Activated T-cell treated with anti-CD3 and anti-CD28 coated beads, Interleukin-2, amount 50 U/mL, for 4 hours (primary cell): Measurements from ENCODE around the gene SOX13. TPM values are rescaled to one million over a fixed set of nuclear protein-coding genes. Genes with fewer than 3 reads are reported as not detected.

Source experiments
- ATAC-seq, 2 donors: fragments of 200-7000 bp; cut with Tn5 transposase; one replicate each; pipeline ENCODE4 v1.10.0; 2021
- DNase-seq: peaks from one replicate; pipeline ENCODE4 v3.0.0-alpha.2; 2020
- H3K27me3 Mint-ChIP-seq: one replicate; pipeline ENCODE4 v1.8.0; 2021; ENCODE audit warnings: low read depth, mixed read lengths
- H3K36me3 Mint-ChIP-seq: one replicate; pipeline ENCODE4 v1.8.0; 2022; ENCODE audit warnings: mixed read lengths; ENCODE audit not compliant: insufficient read depth
- H3K4me1 Mint-ChIP-seq: one replicate; pipeline ENCODE4 v1.8.0; 2021; ENCODE audit warnings: low read depth, mixed read lengths
- H3K4me3 Mint-ChIP-seq: one replicate; pipeline ENCODE4 v1.8.0; 2021; ENCODE audit warnings: mild to moderate bottlenecking, moderate library complexity, mixed read lengths
- H3K9me3 Mint-ChIP-seq: one replicate; pipeline ENCODE4 v1.8.0; 2021; ENCODE audit warnings: mixed read lengths
- total RNA-seq, 3 donors: library from RNA; stranded (reverse); gene quantifications; one replicate each; pipeline ENCODE4 v1.2.1, GENCODE V29; 2021

Gene SOX13
- total RNA-seq, 3 donors from 2014 or later = 0.33 to 1.4 (median 1.0) TPM

- no peaks in the 10 kb centered on the region for H3K36me3 Mint-ChIP-seq
- H3K4me1 Mint-ChIP-seq = no peaks in the 10 kb centered on the region
- H3K27me3 Mint-ChIP-seq = peaks cover 7% of the 10 kb centered on the region
- peaks cover 27% of the 10 kb centered on the region for H3K9me3 Mint-ChIP-seq
- ATAC-seq (no peak), DNase-seq (no peak)
- no peak overlapping the region for H3K4me3 Mint-ChIP-seq
Observed at GRCh38 chr1:204169858-204170257, 96.9 kb downstream of the SOX13 start.

- no peak overlapping the region for H3K4me3 Mint-ChIP-seq
- peaks cover 27% of the 10 kb centered on the region for H3K9me3 Mint-ChIP-seq
- H3K36me3 Mint-ChIP-seq = no peaks in the 10 kb centered on the region
- no peaks in the 10 kb centered on the region for H3K4me1 Mint-ChIP-seq
- ATAC-seq = no peak
- peaks cover 6% of the 10 kb centered on the region for H3K27me3 Mint-ChIP-seq
- DNase-seq = no peak
Observed at GRCh38 chr1:204170494-204171155, 97.7 kb downstream of the SOX13 start.

GRCh38 chr1:204171751-204172178 lies 98.8 kb downstream of the SOX13 start:
- ATAC-seq (no peak), DNase-seq (no peak)
- Mint-ChIP-seq H3K4me3 (no peak overlapping the region), H3K36me3 (no peaks in the 10 kb centered on the region), H3K9me3 (peaks cover 27% of the 10 kb centered on the region), H3K27me3 (peaks cover 4% of the 10 kb centered on the region), H3K4me1 (no peaks in the 10 kb centered on the region)

GRCh38 chr1:204172404-204173029 lies 99.6 kb downstream of the SOX13 start:
- no peaks in the 10 kb centered on the region for H3K36me3 Mint-ChIP-seq
- no peak overlapping the region for H3K4me3 Mint-ChIP-seq
- ATAC-seq (no peak), DNase-seq (no peak)
- peaks cover 24% of the 10 kb centered on the region for H3K9me3 Mint-ChIP-seq
- H3K4me1 Mint-ChIP-seq = no peaks in the 10 kb centered on the region
- H3K27me3 Mint-ChIP-seq = peaks cover 4% of the 10 kb centered on the region

GRCh38 chr1:204174958-204175357 lies 102.0 kb downstream of the SOX13 start:
- DNase-seq = no peak
- ATAC-seq = no peak
- Mint-ChIP-seq H3K27me3 (peaks cover 4% of the 10 kb centered on the region), H3K4me1 (no peaks in the 10 kb centered on the region), H3K9me3 (peaks cover 12% of the 10 kb centered on the region), H3K36me3 (no peaks in the 10 kb centered on the region), H3K4me3 (no peak overlapping the region)

- H3K9me3 Mint-ChIP-seq = peaks cover 7% of the 10 kb centered on the region
- no peak overlapping the region for H3K4me3 Mint-ChIP-seq
- H3K36me3 Mint-ChIP-seq = no peaks in the 10 kb centered on the region
- ATAC-seq (no peak), DNase-seq (no peak)
- H3K27me3 Mint-ChIP-seq = peaks cover 4% of the 10 kb centered on the region
- no peaks in the 10 kb centered on the region for H3K4me1 Mint-ChIP-seq
Observed at GRCh38 chr1:204176049-204176448, 103.1 kb downstream of the SOX13 start.

- H3K4me3 Mint-ChIP-seq = no peak overlapping the region
- peaks cover 4% of the 10 kb centered on the region for H3K9me3 Mint-ChIP-seq
- H3K4me1 Mint-ChIP-seq = no peaks in the 10 kb centered on the region
- no peaks in the 10 kb centered on the region for H3K36me3 Mint-ChIP-seq
- no peak for DNase-seq
- peaks cover 4% of the 10 kb centered on the region for H3K27me3 Mint-ChIP-seq
- no peak for ATAC-seq
Observed at GRCh38 chr1:204177133-204177532, 104.2 kb downstream of the SOX13 start.

Other genes starting within 250 kb of the SOX13 start
- gene SNRPE, start 211.5 kb upstream of the SOX13 start, total RNA-seq = 100 to 1,000 TPM; 377 to 427 (median 395) TPM
- 1 to 10 TPM in 1 of 3 donors, under 1 TPM in 2; 0.79 to 1.2 (median 0.99) TPM for gene ETNK2, start 78.9 kb downstream of the SOX13 start, total RNA-seq
- not detected for gene REN, start 93.2 kb downstream of the SOX13 start, total RNA-seq
- not detected for gene KISS1, start 123.4 kb downstream of the SOX13 start, total RNA-seq
- not detected for gene GOLT1A, start 140.9 kb downstream of the SOX13 start, total RNA-seq